GM21390 (cell line): ENCODE measurements around the gene GTF3C1.

ENCODE experiments used
- ATAC-seq: cut with Tn5 transposase; IDR thresholded peaks from one replicate; pipeline ENCODE4 v1.9.1; 2021; ENCODE audit not compliant: unreplicated experiment

The GTF3C1 gene

GRCh38 chr16:27520982-27521673, 28.6 kb downstream of the GTF3C1 start:
- no peak for ATAC-seq

GRCh38 chr16:27518226-27518625, 31.5 kb downstream of the GTF3C1 start:
- no peak for ATAC-seq

GRCh38 chr16:27517664-27518063, 32.0 kb downstream of the GTF3C1 start:
- no peak for ATAC-seq

GRCh38 chr16:27516365-27516764, 33.3 kb downstream of the GTF3C1 start:
- no peak for ATAC-seq

GRCh38 chr16:27515874-27516353, 33.8 kb downstream of the GTF3C1 start:
- ATAC-seq: no peak

GRCh38 chr16:27514806-27515205, 34.9 kb downstream of the GTF3C1 start:
- ATAC-seq: no peak

- ATAC-seq: no peak
These were observed 37.9 kb downstream of the GTF3C1 start for GRCh38 chr16:27511657-27512448.

GRCh38 chr16:27508476-27508875, 41.2 kb downstream of the GTF3C1 start:
- no peak for ATAC-seq

GRCh38 chr16:27506771-27507170, 42.9 kb downstream of the GTF3C1 start:
- ATAC-seq: no peak

- ATAC-seq: no peak
These were observed 44.1 kb downstream of the GTF3C1 start for GRCh38 chr16:27505297-27506236.

- no peak for ATAC-seq
These were observed 46.1 kb downstream of the GTF3C1 start for GRCh38 chr16:27503662-27504061.

- no peak for ATAC-seq
These were observed 48.9 kb downstream of the GTF3C1 start for GRCh38 chr16:27500801-27501200.

- no peak for ATAC-seq
These were observed 50.1 kb downstream of the GTF3C1 start for GRCh38 chr16:27499659-27500055.

GRCh38 chr16:27498916-27499658, 50.6 kb downstream of the GTF3C1 start:
- no peak for ATAC-seq

- ATAC-seq: no peak
These were observed 51.5 kb downstream of the GTF3C1 start for GRCh38 chr16:27498031-27498825.

GRCh38 chr16:27495191-27495590, 54.5 kb downstream of the GTF3C1 start:
- no peak for ATAC-seq

- ATAC-seq: no peak
These were observed 57.1 kb downstream of the GTF3C1 start for GRCh38 chr16:27492588-27492979.

GRCh38 chr16:27491894-27492587, 57.7 kb downstream of the GTF3C1 start:
- no peak for ATAC-seq

GRCh38 chr16:27489906-27490305, 59.8 kb downstream of the GTF3C1 start:
- no peak for ATAC-seq
